Neural progenitor cell (in vitro differentiated cells): ENCODE data around the gene HES3. TPM values are rescaled to one million over a fixed set of nuclear protein-coding genes. Genes with fewer than 3 reads are reported as not detected.

Experiments
- DNase-seq: peaks from one replicate; pipeline ENCODE4 v3.0.0-alpha.2; 2016; ENCODE audit warnings: low spot score
- H2AFZ ChIP-seq: fragments of 200-600 bp; sonication (generic); replicated peaks from 2 replicates; pipeline ENCODE4 v1.6.1; 2016; ENCODE audit warnings: antibody characterized with exemption
- H3F3A ChIP-seq: fragments of 200-600 bp; sonication (generic); 2 replicates; pipeline ENCODE4 v1.6.1; 2016; ENCODE audit warnings: antibody characterized with exemption, low read depth
- H3K27ac ChIP-seq: fragments of 200-600 bp; sonication (generic); 2 replicates; pipeline ENCODE4 v1.5.1; 2016; ENCODE audit warnings: mild to moderate bottlenecking
- H3K27me3 ChIP-seq: fragments of 200-600 bp; sonication (generic); 2 replicates; pipeline ENCODE4 v1.6.1; 2016; ENCODE audit warnings: mild to moderate bottlenecking, moderate library complexity
- H3K36me3 ChIP-seq: fragments of 200-600 bp; sonication (generic); 2 replicates; pipeline ENCODE4 v1.5.1; 2016
- H3K4me1 ChIP-seq: fragments of 200-600 bp; sonication (generic); 2 replicates; pipeline ENCODE4 v1.6.1; 2016; ENCODE audit warnings: mixed run types
- H3K4me2 ChIP-seq: fragments of 200-600 bp; sonication (generic); 2 replicates; pipeline ENCODE4 v1.6.1; 2016
- H3K4me3 ChIP-seq: fragments of 200-600 bp; sonication (generic); 2 replicates; pipeline ENCODE4 v1.5.1; 2016
- H3K79me2 ChIP-seq: fragments of 200-600 bp; sonication (generic); 2 replicates; pipeline ENCODE4 v1.6.1; 2016; ENCODE audit warnings: low read depth
- H3K9ac ChIP-seq: fragments of 200-600 bp; sonication (generic); 2 replicates; pipeline ENCODE4 v1.6.1; 2016
- H3K9me3 ChIP-seq: fragments of 200-600 bp; sonication (generic); 2 replicates; pipeline ENCODE4 v1.5.1; 2016; ENCODE audit warnings: low read depth
- H4K20me1 ChIP-seq: fragments of 200-600 bp; sonication (generic); 2 replicates; pipeline ENCODE4 v1.6.1; 2016; ENCODE audit warnings: low read depth
- H3K27ac Mint-ChIP-seq: 3 replicates; pipeline ENCODE4 v1.8.0; 2021; ENCODE audit warnings: mixed read lengths
- H3K27me3 Mint-ChIP-seq: 2 replicates; pipeline ENCODE4 v1.8.0; 2022; ENCODE audit warnings: low read depth, mild to moderate bottlenecking, inconsistent platforms, moderate library complexity, mixed read lengths; ENCODE audit not compliant: insufficient read depth
- H3K36me3 Mint-ChIP-seq: 3 replicates; pipeline ENCODE4 v1.8.0; 2021; ENCODE audit warnings: mixed read lengths
- H3K4me1 Mint-ChIP-seq: 3 replicates; pipeline ENCODE4 v1.8.0; 2021; ENCODE audit warnings: mixed read lengths
- H3K4me3 Mint-ChIP-seq: 3 replicates; pipeline ENCODE4 v1.8.0; 2021; ENCODE audit warnings: mild to moderate bottlenecking, moderate library complexity, mixed read lengths
- H3K9me3 Mint-ChIP-seq: 3 replicates; pipeline ENCODE4 v1.8.0; 2020; ENCODE audit warnings: mixed read lengths
- EZH2 ChIP-seq: fragments of 200-600 bp; sonication (generic); IDR thresholded peaks from 2 replicates; pipeline ENCODE4 v1.6.1; 2017; ENCODE audit warnings: antibody characterized with exemption, mild to moderate bottlenecking, moderate library complexity
- EZH2phosphoT487 ChIP-seq: fragments of 200-600 bp; sonication (generic); IDR thresholded peaks from 2 replicates; pipeline ENCODE4 v1.6.1; 2017; ENCODE audit warnings: antibody characterized with exemption
- total RNA-seq: library from RNA; depleted of rRNA; stranded (reverse); fragments of >200 nt; gene quantifications from 2 replicates; pipeline ENCODE4 v1.2.3, GENCODE V29; 2015; ENCODE audit warnings: low replicate concordance
- TF ChIP-seq, protein P1 (sequence below): fragments of 200-600 bp; sonication (generic); IDR thresholded peaks from 2 replicates; pipeline ENCODE4 v1.5.1; 2017; ENCODE audit warnings: antibody characterized with exemption, mild to moderate bottlenecking

HES3 gene
- total RNA-seq, 1 donor from 2014 or later, result 5.5 TPM

GRCh38 chr1:6220236-6220635, 23.7 kb upstream of the HES3 start:
- H3K4me2 ChIP-seq, result no peak overlapping the region
- H3K36me3 ChIP-seq, result no peaks in the 10 kb centered on the region
- Mint-ChIP-seq H3K27ac (no peak overlapping the region), H3K36me3 (peaks cover 18% of the 10 kb centered on the region), H3K4me3 (no peak overlapping the region), H3K27me3 (peaks cover 7% of the 10 kb centered on the region), H3K9me3 (no peaks in the 10 kb centered on the region), H3K4me1 (peaks cover 13% of the 10 kb centered on the region)
- no peak overlapping the region for H3K4me3 ChIP-seq
- no peak overlapping the region for H3K9ac ChIP-seq
- no peaks in the 10 kb centered on the region for H3K79me2 ChIP-seq
- H3F3A ChIP-seq, result peaks cover 21% of the 10 kb centered on the region
- no peaks in the 10 kb centered on the region for H3K4me1 ChIP-seq
- no peak overlapping the region for H2AFZ ChIP-seq
- H3K27ac ChIP-seq, result peak overlapping the region; percentile 41
- H3K9me3 ChIP-seq, result no peaks in the 10 kb centered on the region
- no peak for DNase-seq
- H3K27me3 ChIP-seq, result no peaks in the 10 kb centered on the region
- peaks cover 18% of the 10 kb centered on the region for H4K20me1 ChIP-seq
- TF ChIP-seq EZH2, result no peak
- TF ChIP-seq, protein P1, sequence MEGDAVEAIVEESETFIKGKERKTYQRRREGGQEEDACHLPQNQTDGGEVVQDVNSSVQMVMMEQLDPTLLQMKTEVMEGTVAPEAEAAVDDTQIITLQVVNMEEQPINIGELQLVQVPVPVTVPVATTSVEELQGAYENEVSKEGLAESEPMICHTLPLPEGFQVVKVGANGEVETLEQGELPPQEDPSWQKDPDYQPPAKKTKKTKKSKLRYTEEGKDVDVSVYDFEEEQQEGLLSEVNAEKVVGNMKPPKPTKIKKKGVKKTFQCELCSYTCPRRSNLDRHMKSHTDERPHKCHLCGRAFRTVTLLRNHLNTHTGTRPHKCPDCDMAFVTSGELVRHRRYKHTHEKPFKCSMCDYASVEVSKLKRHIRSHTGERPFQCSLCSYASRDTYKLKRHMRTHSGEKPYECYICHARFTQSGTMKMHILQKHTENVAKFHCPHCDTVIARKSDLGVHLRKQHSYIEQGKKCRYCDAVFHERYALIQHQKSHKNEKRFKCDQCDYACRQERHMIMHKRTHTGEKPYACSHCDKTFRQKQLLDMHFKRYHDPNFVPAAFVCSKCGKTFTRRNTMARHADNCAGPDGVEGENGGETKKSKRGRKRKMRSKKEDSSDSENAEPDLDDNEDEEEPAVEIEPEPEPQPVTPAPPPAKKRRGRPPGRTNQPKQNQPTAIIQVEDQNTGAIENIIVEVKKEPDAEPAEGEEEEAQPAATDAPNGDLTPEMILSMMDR, result no peak
- no peak for TF ChIP-seq EZH2phosphoT487

- Mint-ChIP-seq H3K27ac (no peak overlapping the region), H3K9me3 (no peaks in the 10 kb centered on the region), H3K27me3 (peaks cover 5% of the 10 kb centered on the region), H3K4me1 (peaks cover 21% of the 10 kb centered on the region), H3K4me3 (no peak overlapping the region), H3K36me3 (peaks cover 25% of the 10 kb centered on the region)
- no peak overlapping the region for H2AFZ ChIP-seq
- peak overlapping the region; percentile 42 for H3K9ac ChIP-seq
- H4K20me1 ChIP-seq, result peaks cover 26% of the 10 kb centered on the region
- no peak for DNase-seq
- H3K4me1 ChIP-seq, result no peaks in the 10 kb centered on the region
- H3K36me3 ChIP-seq, result no peaks in the 10 kb centered on the region
- H3K4me2 ChIP-seq, result no peak overlapping the region
- no peak overlapping the region for H3K27ac ChIP-seq
- no peaks in the 10 kb centered on the region for H3K9me3 ChIP-seq
- no peak overlapping the region for H3K4me3 ChIP-seq
- H3F3A ChIP-seq, result peaks cover 21% of the 10 kb centered on the region
- H3K79me2 ChIP-seq, result peaks cover under 1% of the 10 kb centered on the region
- no peaks in the 10 kb centered on the region for H3K27me3 ChIP-seq
- TF ChIP-seq, protein P1, result no peak
- TF ChIP-seq EZH2, result no peak
- no peak for TF ChIP-seq EZH2phosphoT487
These were observed 22.7 kb upstream of the HES3 start for GRCh38 chr1:6221210-6221784.

GRCh38 chr1:6222636-6223035, 21.3 kb upstream of the HES3 start:
- Mint-ChIP-seq H3K36me3 (peaks cover 31% of the 10 kb centered on the region), H3K27ac (no peak overlapping the region), H3K9me3 (no peaks in the 10 kb centered on the region), H3K27me3 (peaks cover 3% of the 10 kb centered on the region), H3K4me3 (no peak overlapping the region), H3K4me1 (peaks cover 22% of the 10 kb centered on the region)
- Histone ChIP-seq H3K36me3 (peaks cover 8% of the 10 kb centered on the region), H3F3A (peaks cover 21% of the 10 kb centered on the region), H2AFZ (no peak overlapping the region), H3K4me1 (no peaks in the 10 kb centered on the region), H4K20me1 (peaks cover 37% of the 10 kb centered on the region), H3K79me2 (peaks cover 7% of the 10 kb centered on the region), H3K9me3 (no peaks in the 10 kb centered on the region), H3K9ac (no peak overlapping the region), H3K27me3 (no peaks in the 10 kb centered on the region), H3K27ac (no peak overlapping the region), H3K4me2 (no peak overlapping the region), H3K4me3 (no peak overlapping the region)
- TF ChIP-seq EZH2, result no peak
- TF ChIP-seq, protein P1, result no peak
- no peak for TF ChIP-seq EZH2phosphoT487
- DNase-seq, result no peak
